K562 (cell line): ENCODE data around the gene USP16. TPM values are rescaled to one million over a fixed set of nuclear protein-coding genes. Genes with fewer than 3 reads are reported as not detected.

Source experiments
- ASH1L ChIP-seq: fragments of 450-650 bp; IDR thresholded peaks from 2 replicates; pipeline ENCODE4 v1.6.1; 2018; ENCODE audit warnings: borderline replicate concordance, mild to moderate bottlenecking, low read depth; ENCODE audit not compliant: partially characterized antibody
- CBX3 ChIP-seq, 2 experiments: IDR thresholded peaks; 1 replicate in 1 of 2; 2 replicates in 1 of 2; pipeline ENCODE4 v1.6.1; 2012; ENCODE audit warnings: inconsistent platforms in 2 of 2, low read length in 2 of 2, borderline replicate concordance in 1 of 2, control low read depth in 1 of 2
- DDX20 ChIP-seq: fragments of 450-650 bp; IDR thresholded peaks from 2 replicates; pipeline ENCODE4 v1.6.1; 2016; ENCODE audit warnings: missing genetic modification characterization, low read depth, mild to moderate bottlenecking, missing compliant biosample characterization, moderate library complexity
- E2F8 ChIP-seq: fragments of 450-650 bp; IDR thresholded peaks from 2 replicates; pipeline ENCODE4 v1.7.1; 2018; ENCODE audit warnings: mild to moderate bottlenecking, low read depth; ENCODE audit not compliant: partially characterized antibody
- FOS ChIP-seq: IDR thresholded peaks from 3 replicates; pipeline ENCODE4 v1.6.1; 2011; ENCODE audit not compliant: insufficient read length; ENCODE audit errors: extremely low read depth
- HMG20A ChIP-seq: fragments of 450-650 bp; formaldehyde crosslinking; conservative IDR thresholded peaks from 2 replicates; pipeline ENCODE4 v1.4.0; 2020; ENCODE audit warnings: mild to moderate bottlenecking, mixed read lengths
- HNRNPH1 ChIP-seq: fragments of 200-400 bp; formaldehyde crosslinking; optimal IDR thresholded peaks from 2 replicates; pipeline ENCODE3; 2017; ENCODE audit warnings: low read depth, mild to moderate bottlenecking, low read length, moderate library complexity
- HSF4 ChIP-seq: fragments of 250-450 bp; sonication (Bioruptor Pico); IDR thresholded peaks from 2 replicates; pipeline ENCODE4 v2.1.2; 2022; ENCODE audit warnings: mild to moderate bottlenecking, moderate library complexity, borderline replicate concordance
- ID3 ChIP-seq, 2 experiments: fragments of 250-450 bp in 1 of 2; fragments of 450-650 bp in 1 of 2; sonication (Bioruptor Pico) in 1 of 2; IDR thresholded peaks; 2 replicates each; pipeline versions ENCODE4 v1.6.1 to v1.8.0; 2016 to 2021; ENCODE audit warnings: mild to moderate bottlenecking in 2 of 2, moderate library complexity in 2 of 2, missing compliant biosample characterization in 1 of 2, missing genetic modification characterization in 1 of 2
- POLR3A ChIP-seq: IDR thresholded peaks from 2 replicates; pipeline ENCODE4 v1.6.1; 2011; ENCODE audit warnings: borderline replicate concordance, mild to moderate bottlenecking, moderate library complexity; ENCODE audit not compliant: insufficient read length, insufficient read depth; ENCODE audit errors: extremely low read depth
- POU5F1 ChIP-seq: fragments of 150-350 bp; IDR thresholded peaks from 2 replicates; pipeline ENCODE4 v1.6.1; 2014; ENCODE audit warnings: borderline replicate concordance, low read length, low read depth, mild to moderate bottlenecking; ENCODE audit not compliant: partially characterized antibody
- PTTG1 ChIP-seq: fragments of 450-650 bp; IDR thresholded peaks from 2 replicates; pipeline ENCODE4 v1.6.1; 2016; ENCODE audit warnings: low read depth, mild to moderate bottlenecking, missing genetic modification characterization, missing compliant biosample characterization
- SFPQ ChIP-seq: fragments of 200-400 bp; formaldehyde crosslinking; IDR thresholded peaks from 2 replicates; pipeline ENCODE4 v1.6.1; 2017; ENCODE audit warnings: mild to moderate bottlenecking, low read depth, low read length, moderate library complexity
- SNRNP70 ChIP-seq: fragments of 200-400 bp; formaldehyde crosslinking; optimal IDR thresholded peaks from 2 replicates; pipeline ENCODE3; 2017; ENCODE audit warnings: low read depth, low read length
- SRSF1 ChIP-seq: fragments of 200-400 bp; formaldehyde crosslinking; IDR thresholded peaks from 2 replicates; pipeline ENCODE4 v1.6.1; 2017; ENCODE audit warnings: mild to moderate bottlenecking, low read depth, low read length, moderate library complexity
- THRAP3 ChIP-seq: fragments of 450-650 bp; IDR thresholded peaks from 2 replicates; pipeline ENCODE4 v1.6.1; 2016; ENCODE audit warnings: mild to moderate bottlenecking, inconsistent platforms, borderline replicate concordance
- U2AF1 ChIP-seq: fragments of 200-400 bp; formaldehyde crosslinking; optimal IDR thresholded peaks from 2 replicates; pipeline ENCODE3; 2017; ENCODE audit warnings: mild to moderate bottlenecking, low read depth, low read length, moderate library complexity
- ZBTB12 ChIP-seq: fragments of 250-450 bp; sonication (Bioruptor Pico); IDR thresholded peaks from 2 replicates; pipeline ENCODE4 v1.4.0; 2020
- ZNF263 ChIP-seq: sonication (generic); formaldehyde crosslinking; IDR thresholded peaks from 2 replicates; pipeline ENCODE4 v1.8.0; 2022; ENCODE audit warnings: mild to moderate bottlenecking, missing genetic modification reagents, borderline replicate concordance
- ZNF324 ChIP-seq: fragments of 250-450 bp; sonication (Bioruptor Pico); IDR thresholded peaks from 2 replicates; pipeline ENCODE4 v1.4.0; 2020; ENCODE audit warnings: mild to moderate bottlenecking
- polyA plus RNA-seq, 8 experiments: library from polyadenylated mRNA; depleted of rRNA in 4 of 8; stranded (reverse) in 5 of 8; unstranded in 3 of 8; fragments of >200 nt; fragmentation: Nextera tagmentation in 2 of 8; fragmentation: Illumina TruSeq in 1 of 8; extraction: Ambion mirVana in 2 of 8; extraction: Trizol in 1 of 8; gene quantifications; 2 replicates each; pipeline versions ENCODE4 v1.2.1 to v1.2.3, GENCODE V29; 2011 to 2014; ENCODE audit warnings: inconsistent platforms in 1 of 8, missing spikeins in 1 of 8
- total RNA-seq, 7 experiments: library from RNA; depleted of rRNA in 6 of 7; stranded (reverse); fragments of >200 nt in 6 of 7; fragmentation: Illumina TruSeq in 2 of 7; extraction: Trizol in 2 of 7; gene quantifications; 2 replicates each; pipeline versions ENCODE4 v1.2.1 to v1.2.3, GENCODE V29; 2011 to 2021; ENCODE audit warnings: low replicate concordance in 1 of 7

The USP16 gene
- total and polyA plus RNA-seq, 9 of the 15 experiments (the other 6 are each of a cell fraction or from before 2014, with no cell fraction given), result 38.4 to 90.9 (median 62.8) TPM

GRCh38 chr21:29002442-29003144 lies 21.9 kb upstream of the USP16 start (continued):
- TF ChIP-seq SFPQ, result no peak
- peak; percentile 50; the same call in 1 of the 2 replicates for TF ChIP-seq PTTG1 (tag)
- TF ChIP-seq HMG20A (CRISPR knock-in tag), result no peak
- TF ChIP-seq DDX20 (tag), result no peak
- peak; percentile 68; the same call in 1 of the 2 replicates for TF ChIP-seq ZBTB12
- no peak for TF ChIP-seq ZNF324
- TF ChIP-seq CBX3 (IDR thresholded peaks at IDR 0.05; ENCODE audit: borderline replicate concordance in 1 of 2, low read length in 2 of 2), result peak in 1 of 2 experiments; percentile 94; a peak in 2 of 3 replicates
- TF ChIP-seq POU5F1, result no peak
- no peak for TF ChIP-seq POLR3A
- peak; percentile 82 for TF ChIP-seq E2F8
- TF ChIP-seq SNRNP70, result no peak
- no peak for TF ChIP-seq SRSF1
- TF ChIP-seq U2AF1, result no peak
- TF ChIP-seq FOS, result no peak
- TF ChIP-seq ZNF263 (CRISPR knock-in tag), result peak; percentile 90
- TF ChIP-seq HNRNPH1, result no peak
- TF ChIP-seq THRAP3, result no peak
- 0 out of 2 replicates have a peak, but pooled peaks have one; percentile 19 for TF ChIP-seq HSF4 (CRISPR knock-in tag)
- no peak for TF ChIP-seq ID3 (CRISPR knock-in tag; IDR thresholded peaks at IDR 0.05)
- TF ChIP-seq ID3 (tag; IDR thresholded peaks at IDR 0.05), result peak; percentile 94
- no peak for TF ChIP-seq ASH1L
